ENCODE data around the gene OSBPL2.

OSBPL2 gene

GRCh38 chr20:62205618-62206387 is 32.5 kb upstream of the OSBPL2 start:
- in situ Hi-C loops (cut with MboI; ENCODE audit: low pct_unique_long_range_greater_than_20kb, low sequenced_read_pairs), result no loop called here

GRCh38 chr20:62206388-62206775 is 31.9 kb upstream of the OSBPL2 start:
- in situ Hi-C loops (cut with MboI; ENCODE audit: low pct_unique_long_range_greater_than_20kb, low sequenced_read_pairs), result no loop called here
- DNase-seq, result no peak

More at GRCh38 chr20:62205618-62206387, 32.5 kb upstream of the OSBPL2 start:
- no peak for DNase-seq

- in situ Hi-C loops (cut with MboI; ENCODE audit: low pct_unique_long_range_greater_than_20kb, low sequenced_read_pairs), result no loop called here
- no peak for DNase-seq
Observed at GRCh38 chr20:62208061-62208794, 30.1 kb upstream of the OSBPL2 start.

- peak; percentile 28 for DNase-seq
- in situ Hi-C loops (cut with MboI; ENCODE audit: low pct_unique_long_range_greater_than_20kb, low sequenced_read_pairs), result no loop called here
Observed at GRCh38 chr20:62208795-62209755, 29.2 kb upstream of the OSBPL2 start.

GRCh38 chr20:62209850-62210495 is 28.3 kb upstream of the OSBPL2 start:
- DNase-seq, result no peak
- in situ Hi-C loops (cut with MboI; ENCODE audit: low pct_unique_long_range_greater_than_20kb, low sequenced_read_pairs), result no loop called here

GRCh38 chr20:62210496-62210855 is 27.8 kb upstream of the OSBPL2 start:
- no peak for DNase-seq
- in situ Hi-C loops (cut with MboI; ENCODE audit: low pct_unique_long_range_greater_than_20kb, low sequenced_read_pairs), result no loop called here

- no peak for DNase-seq
- in situ Hi-C loops (cut with MboI; ENCODE audit: low pct_unique_long_range_greater_than_20kb, low sequenced_read_pairs), result no loop called here
Observed at GRCh38 chr20:62211216-62211615, 27.1 kb upstream of the OSBPL2 start.

- in situ Hi-C loops (cut with MboI; ENCODE audit: low pct_unique_long_range_greater_than_20kb, low sequenced_read_pairs), result no loop called here
- no peak for DNase-seq
Observed at GRCh38 chr20:62211769-62212288, 26.5 kb upstream of the OSBPL2 start.

- in situ Hi-C loops (cut with MboI; ENCODE audit: low pct_unique_long_range_greater_than_20kb, low sequenced_read_pairs), result no loop called here
- DNase-seq, result no peak
Observed at GRCh38 chr20:62212299-62212698, 26.0 kb upstream of the OSBPL2 start.

- in situ Hi-C loops (cut with MboI; ENCODE audit: low pct_unique_long_range_greater_than_20kb, low sequenced_read_pairs), result no loop called here
Observed at GRCh38 chr20:62214067-62214466, 24.3 kb upstream of the OSBPL2 start.

GRCh38 chr20:62215020-62215990 is 23.0 kb upstream of the OSBPL2 start:
- in situ Hi-C loops (cut with MboI; ENCODE audit: low pct_unique_long_range_greater_than_20kb, low sequenced_read_pairs), result no loop called here
- DNase-seq, result no peak

More at GRCh38 chr20:62214067-62214466, 24.3 kb upstream of the OSBPL2 start:
- DNase-seq, result no peak

- in situ Hi-C loops (cut with MboI; ENCODE audit: low pct_unique_long_range_greater_than_20kb, low sequenced_read_pairs), result no loop called here
- DNase-seq, result no peak
Observed at GRCh38 chr20:62215991-62216635, 22.2 kb upstream of the OSBPL2 start.

- no peak for DNase-seq
- in situ Hi-C loops (cut with MboI; ENCODE audit: low pct_unique_long_range_greater_than_20kb, low sequenced_read_pairs), result no loop called here
Observed at GRCh38 chr20:62216636-62217566, 21.4 kb upstream of the OSBPL2 start.

- in situ Hi-C loops (cut with MboI; ENCODE audit: low pct_unique_long_range_greater_than_20kb, low sequenced_read_pairs), result no loop called here
- DNase-seq, result no peak
Observed at GRCh38 chr20:62217913-62218773, 20.2 kb upstream of the OSBPL2 start.

Data from KBM-7 (cell line).